Small intestine (tissue), 7 donors: Measurements from ENCODE around the gene PALLD. TPM values are rescaled to one million over a fixed set of nuclear protein-coding genes. Genes with fewer than 3 reads are reported as not detected.

Experiments used
- DNase-seq, 2 donors: peaks; one replicate each; pipeline versions ENCODE4 v3.0.0 to v3.0.0-alpha.2; 2013
- FAIRE-seq: peaks from 2 replicates; lab custom pipeline; 2012; peaks lifted over from hg19 to GRCh38; lab: Jason Lieb, UNC
- H3K27ac ChIP-seq, 3 donors: one replicate each; pipeline ENCODE4 v1.5.1; 2013; ENCODE audit warnings: low read length in 2 of 3, mild to moderate bottlenecking in 2 of 3, control low read depth in 1 of 3, inconsistent platforms in 1 of 3, low read depth in 1 of 3, moderate library complexity in 1 of 3
- H3K27me3 ChIP-seq, 3 donors: one replicate each; pipeline ENCODE4 v1.6.1; 2013; ENCODE audit warnings: low read length in 3 of 3, inconsistent platforms in 1 of 3; ENCODE audit not compliant: control insufficient read depth in 3 of 3, insufficient read depth in 3 of 3
- H3K36me3 ChIP-seq, 3 donors: one replicate each; pipeline ENCODE4 v1.6.1; 2013; ENCODE audit warnings: low read length in 3 of 3, inconsistent platforms in 1 of 3, low read depth in 1 of 3, mild to moderate bottlenecking in 1 of 3, moderate library complexity in 1 of 3; ENCODE audit not compliant: control insufficient read depth in 3 of 3, insufficient read depth in 2 of 3
- H3K4me1 ChIP-seq, 3 donors: one replicate each; pipeline ENCODE4 v1.6.1; 2013; ENCODE audit warnings: low read length in 2 of 3, inconsistent platforms in 1 of 3, low read depth in 1 of 3, mild to moderate bottlenecking in 1 of 3, moderate library complexity in 1 of 3; ENCODE audit not compliant: control insufficient read depth in 3 of 3, insufficient read depth in 2 of 3
- H3K4me3 ChIP-seq, 3 donors: one replicate each; pipeline ENCODE4 v1.5.1; 2013; ENCODE audit warnings: low read length in 3 of 3, control low read depth in 1 of 3, inconsistent platforms in 1 of 3, low read depth in 1 of 3, mild to moderate bottlenecking in 1 of 3, moderate library complexity in 1 of 3
- H3K9me3 ChIP-seq, 2 donors: one replicate each; pipeline ENCODE4 v1.6.1; 2013; ENCODE audit warnings: low read depth in 1 of 2, low read length in 1 of 2; ENCODE audit not compliant: control insufficient read depth in 2 of 2, insufficient read depth in 1 of 2
- WGBS, 3 donors: extraction: QIAGEN DNeasy Blood & Tissue Kit; methylation state at CpG; one replicate each; pipeline ENCODE4 v1.1.7; 2013; 5-methylcytosine and 5-hydroxymethylcytosine counted together
- polyA plus RNA-seq, 4 donors: library from polyadenylated mRNA; stranded (reverse) in 3 of 4; unstranded in 1 of 4; fragments of 200-250 nt in 3 of 4; fragments of 120-200 nt in 1 of 4; gene quantifications; one replicate each; pipeline versions ENCODE4 v1.2.1 to v1.2.3, GENCODE V29; 2013
- donor health status: healthy with polysubstance abuse.
- donor health status: control.
- donor health status: control.
- donor health status: Bipolar disorder and iron deficiency.
- donor health status: healthy.

The PALLD gene
- polyA plus RNA-seq, 4 donors = 31.3 to 58.9 (median 38.0) TPM

GRCh38 chr4:168857009-168857408, 360.2 kb downstream of the PALLD start:
- no peak overlapping the region for H3K4me3 ChIP-seq
- DNase-seq = no peak
- H3K27ac ChIP-seq = peak overlapping the region in 1 of 3 donors; percentile 32
- H3K9me3 ChIP-seq = no peaks in the 10 kb centered on the region
- 82 to 95% (median 90%) methylated on average over 6 of the region's 6 CpGs for WGBS, 3 donors
- no peaks in the 10 kb centered on the region for H3K4me1 ChIP-seq
- H3K27me3 ChIP-seq = no peaks in the 10 kb centered on the region
- peaks cover 0 to 7% (median 2%) of the 10 kb centered on the region in 3 donors for H3K36me3 ChIP-seq
- FAIRE-seq = no peak

GRCh38 chr4:168857546-168858314, 360.9 kb downstream of the PALLD start:
- Histone ChIP-seq H3K27me3 (no peaks in the 10 kb centered on the region), H3K27ac (peak overlapping the region in 1 of 3 donors; percentile 39), H3K9me3 (no peaks in the 10 kb centered on the region), H3K4me3 (no peak overlapping the region), H3K36me3 (peaks cover 0 to 7% (median 2%) of the 10 kb centered on the region in 3 donors), H3K4me1 (no peaks in the 10 kb centered on the region)
- FAIRE-seq (no peak), DNase-seq (no peak)
- 83 to 92% (median 89%) methylated on average over 5 of the region's 5 CpGs for WGBS, 3 donors

GRCh38 chr4:168859100-168859499, 362.2 kb downstream of the PALLD start:
- no peaks in the 10 kb centered on the region for H3K4me1 ChIP-seq

DNA sequence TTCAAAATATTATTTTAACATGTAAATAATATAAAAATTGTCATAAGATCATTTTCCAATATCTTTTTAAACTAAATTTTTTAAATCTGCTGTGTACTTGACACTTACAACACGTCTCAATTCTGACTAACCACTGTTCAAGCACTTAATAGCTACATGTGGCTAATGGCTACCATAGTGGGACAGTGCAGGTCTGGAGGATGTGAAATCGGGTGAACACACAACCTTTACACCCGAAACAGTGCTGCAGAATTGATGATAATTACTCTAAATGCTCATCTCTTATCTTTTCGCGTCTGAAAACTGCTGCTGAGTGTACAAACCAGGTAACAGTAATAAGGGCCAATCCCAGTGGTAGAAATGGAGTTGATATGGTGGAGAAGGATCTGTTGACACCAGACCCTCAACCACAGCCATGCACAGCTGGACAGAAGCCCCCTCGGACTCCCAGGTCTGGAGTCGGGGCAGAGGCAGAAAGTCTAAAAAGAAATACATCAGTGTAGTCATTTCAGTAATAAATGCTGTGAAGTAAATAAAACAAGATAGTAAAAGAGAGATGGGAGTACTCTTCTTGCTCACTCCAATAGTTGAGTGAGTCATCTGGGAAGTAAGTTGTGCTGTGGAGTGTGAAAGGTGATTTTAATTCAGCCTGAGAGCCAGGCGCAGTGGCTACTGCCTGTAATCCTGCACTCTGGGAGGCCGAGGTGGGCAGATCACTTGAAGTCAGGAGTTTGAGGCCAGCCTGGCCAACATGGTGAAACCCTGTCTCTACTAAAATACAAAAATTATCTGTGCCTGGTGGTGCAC, 363.2 kb downstream of the PALLD start:
- Histone ChIP-seq H3K4me1 (no peaks in the 10 kb centered on the region), H3K36me3 (peaks cover 0 to 3% (median 0%) of the 10 kb centered on the region in 3 donors), H3K27ac (peak overlapping the region in 1 of 3 donors; percentile 32), H3K9me3 (no peaks in the 10 kb centered on the region), H3K4me3 (no peak overlapping the region), H3K27me3 (no peaks in the 10 kb centered on the region)
- DNase-seq = no peak
- 74 to 89% (median 82%) methylated on average over 9 of the region's 9 CpGs for WGBS, 3 donors
- no peak for FAIRE-seq

More at GRCh38 chr4:168859100-168859499, 362.2 kb downstream of the PALLD start:
- peaks cover 0 to 3% (median 0%) of the 10 kb centered on the region in 3 donors for H3K36me3 ChIP-seq
- no peak for DNase-seq
- H3K4me3 ChIP-seq = no peak overlapping the region
- FAIRE-seq = no peak
- peak overlapping the region in 1 of 3 donors; percentile 55 for H3K27ac ChIP-seq
- H3K27me3 ChIP-seq = no peaks in the 10 kb centered on the region
- no peaks in the 10 kb centered on the region for H3K9me3 ChIP-seq
- WGBS, 3 donors = 82 to 94% (median 93%) methylated on average over 7 of the region's 7 CpGs

DNA sequence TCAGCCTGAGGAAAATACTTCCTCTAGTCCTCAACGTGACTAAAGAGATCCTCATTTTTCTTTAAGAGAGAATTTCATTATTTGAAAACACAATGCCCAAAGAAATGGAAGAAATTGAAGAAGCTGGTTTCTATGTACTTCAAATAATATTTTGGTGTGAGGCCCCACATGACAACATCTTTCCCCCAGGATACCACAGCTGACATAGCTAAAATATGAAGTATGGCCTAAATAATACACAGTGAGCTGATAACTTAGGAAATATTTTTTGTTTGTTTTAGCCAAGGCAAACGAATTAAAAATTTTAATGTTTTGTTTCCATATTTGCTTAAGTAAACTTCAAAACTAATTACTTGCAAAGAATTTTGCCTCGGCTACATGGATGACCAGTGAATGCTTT, 364.0 kb downstream of the PALLD start:
- DNase-seq = no peak
- WGBS, 3 donors = 65 to 84% (median 73%) methylated on average over 3 of the region's 3 CpGs
- Histone ChIP-seq H3K27ac (peak overlapping the region in 1 of 3 donors; percentile 32), H3K27me3 (no peaks in the 10 kb centered on the region), H3K4me3 (no peak overlapping the region), H3K9me3 (no peaks in the 10 kb centered on the region), H3K36me3 (peaks cover 0 to 3% (median 0%) of the 10 kb centered on the region in 3 donors), H3K4me1 (no peaks in the 10 kb centered on the region)
- no peak for FAIRE-seq

DNA sequence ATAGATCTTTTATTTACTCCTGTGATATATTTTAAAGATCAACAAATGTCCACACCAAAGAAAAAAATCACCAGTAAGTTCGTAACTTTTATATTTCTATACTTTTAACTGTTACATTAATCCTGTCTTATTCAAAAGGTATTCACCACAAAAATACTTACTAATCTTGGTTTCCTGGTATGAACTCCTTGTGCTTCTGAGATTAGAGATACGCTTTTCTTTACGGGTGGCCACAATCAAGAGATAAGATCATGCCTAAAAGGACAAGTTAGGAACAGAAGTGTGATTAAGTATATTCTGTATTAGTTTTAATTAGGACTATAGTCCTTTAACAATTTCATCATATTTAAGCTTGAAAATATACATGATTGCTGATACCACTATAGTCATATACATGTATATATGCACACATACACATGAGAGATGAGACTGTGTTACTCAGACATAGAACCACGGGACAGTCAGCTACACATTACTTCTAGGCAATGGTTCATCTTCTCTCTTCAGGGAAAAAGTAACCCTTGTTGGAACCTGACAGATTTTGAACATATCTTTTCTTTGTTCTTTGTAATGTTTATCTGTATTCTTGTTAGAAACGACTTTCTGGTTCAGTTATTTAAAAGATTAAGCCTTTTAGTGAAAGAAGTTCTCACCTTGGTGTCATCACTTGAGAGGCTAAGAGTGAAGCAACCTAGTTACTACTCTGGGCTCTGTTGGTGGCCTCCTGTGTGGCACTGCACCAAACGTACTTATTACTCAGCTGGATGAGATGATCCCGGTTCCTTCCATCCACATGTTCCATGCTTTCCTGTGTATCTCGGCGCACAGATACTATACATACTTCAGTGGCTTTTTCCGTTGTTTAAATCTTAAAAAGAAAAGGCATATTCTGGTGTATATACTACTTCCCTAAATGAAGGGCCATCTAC, 367.1 kb downstream of the PALLD start:
- no peaks in the 10 kb centered on the region for H3K4me1 ChIP-seq
- peak; percentile 26 for FAIRE-seq

GRCh38 chr4:168864821-168865541, 368.1 kb downstream of the PALLD start:
- H3K27ac ChIP-seq = peak overlapping the region in 1 of 3 donors; percentile 12

More for the DNA sequence above, 367.1 kb downstream of the PALLD start:
- no peak overlapping the region for H3K4me3 ChIP-seq
- H3K9me3 ChIP-seq = no peaks in the 10 kb centered on the region
- DNase-seq = no peak
- peaks cover 0 to 3% (median 0%) of the 10 kb centered on the region in 3 donors for H3K36me3 ChIP-seq
- no peaks in the 10 kb centered on the region for H3K27me3 ChIP-seq
- WGBS, 3 donors = 63 to 78% (median 69%) methylated on average over 10 of the region's 10 CpGs
- H3K27ac ChIP-seq = peak overlapping the region in 1 of 3 donors; percentile 11

More at GRCh38 chr4:168864821-168865541, 368.1 kb downstream of the PALLD start:
- WGBS, 3 donors = 72 to 86% (median 82%) methylated on average over 5 of the region's 5 CpGs
- DNase-seq (no peak), FAIRE-seq (no peak)
- Histone ChIP-seq H3K4me3 (no peak overlapping the region), H3K9me3 (no peaks in the 10 kb centered on the region), H3K4me1 (no peaks in the 10 kb centered on the region), H3K36me3 (peaks cover 0 to 3% (median 0%) of the 10 kb centered on the region in 3 donors), H3K27me3 (no peaks in the 10 kb centered on the region)
